ENCODE results near the gene STAMBP. TPM values are rescaled to one million over a fixed set of nuclear protein-coding genes. Genes with fewer than 3 reads are reported as not detected.

The STAMBP gene
- total and polyA plus RNA-seq, 8 donors = 22.6 to 84.9 (median 33.1) TPM

DNA sequence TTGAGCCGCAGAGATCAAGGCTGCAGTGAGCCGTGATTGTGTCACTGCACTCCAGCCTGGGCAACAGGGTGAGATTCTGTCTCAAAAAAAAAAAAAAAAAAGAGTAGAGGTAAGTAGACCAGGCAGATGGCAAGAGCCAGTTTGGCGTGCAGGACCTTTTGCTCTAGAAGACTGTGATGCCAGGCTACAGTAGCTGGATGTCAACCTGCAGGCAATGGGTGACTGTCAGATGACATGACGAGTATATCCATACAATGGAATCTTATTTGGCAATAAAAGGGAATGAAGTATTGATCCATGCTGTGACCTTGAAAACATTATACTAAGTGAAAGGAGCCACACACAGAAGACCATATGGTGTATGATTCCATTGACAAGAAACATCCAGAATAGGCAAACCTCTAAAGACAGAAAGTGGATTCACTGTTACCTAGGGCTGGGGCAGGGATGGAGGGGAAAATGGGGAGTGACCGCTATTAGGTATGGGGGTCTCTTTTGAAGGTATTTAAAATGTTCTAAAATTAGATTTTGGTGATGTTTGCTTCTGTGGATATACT, 86.8 kb downstream of the STAMBP start:
- Histone ChIP-seq H3K9me3 (no peaks in the 10 kb centered on the region), H3K27ac (no peak overlapping the region), H3K36me3 (peaks cover 0 to 86% (median 23%) of the 10 kb centered on the region in 4 donors), H3K27me3 (no peaks in the 10 kb centered on the region), H3K4me3 (no peak overlapping the region), H3K4me1 (no peaks in the 10 kb centered on the region)
- DNase-seq = no peak
- intact Hi-C loops (cut with DNase I; ENCODE audit: low total_unique reads) = no loop called here
- no peak for TF ChIP-seq POLR2A (IDR thresholded peaks at IDR 0.05)
- TF ChIP-seq, protein P1, sequence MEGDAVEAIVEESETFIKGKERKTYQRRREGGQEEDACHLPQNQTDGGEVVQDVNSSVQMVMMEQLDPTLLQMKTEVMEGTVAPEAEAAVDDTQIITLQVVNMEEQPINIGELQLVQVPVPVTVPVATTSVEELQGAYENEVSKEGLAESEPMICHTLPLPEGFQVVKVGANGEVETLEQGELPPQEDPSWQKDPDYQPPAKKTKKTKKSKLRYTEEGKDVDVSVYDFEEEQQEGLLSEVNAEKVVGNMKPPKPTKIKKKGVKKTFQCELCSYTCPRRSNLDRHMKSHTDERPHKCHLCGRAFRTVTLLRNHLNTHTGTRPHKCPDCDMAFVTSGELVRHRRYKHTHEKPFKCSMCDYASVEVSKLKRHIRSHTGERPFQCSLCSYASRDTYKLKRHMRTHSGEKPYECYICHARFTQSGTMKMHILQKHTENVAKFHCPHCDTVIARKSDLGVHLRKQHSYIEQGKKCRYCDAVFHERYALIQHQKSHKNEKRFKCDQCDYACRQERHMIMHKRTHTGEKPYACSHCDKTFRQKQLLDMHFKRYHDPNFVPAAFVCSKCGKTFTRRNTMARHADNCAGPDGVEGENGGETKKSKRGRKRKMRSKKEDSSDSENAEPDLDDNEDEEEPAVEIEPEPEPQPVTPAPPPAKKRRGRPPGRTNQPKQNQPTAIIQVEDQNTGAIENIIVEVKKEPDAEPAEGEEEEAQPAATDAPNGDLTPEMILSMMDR (IDR thresholded peaks at IDR 0.05) = no peak
- TF ChIP-seq EP300 (IDR thresholded peaks at IDR 0.05) = no peak
- TF ChIP-seq POLR2AphosphoS5 (IDR thresholded peaks at IDR 0.05) = no peak
- WGBS, 5 donors = 87 to 95% (median 94%) methylated on average over 5 of the region's 5 CpGs

DNA sequence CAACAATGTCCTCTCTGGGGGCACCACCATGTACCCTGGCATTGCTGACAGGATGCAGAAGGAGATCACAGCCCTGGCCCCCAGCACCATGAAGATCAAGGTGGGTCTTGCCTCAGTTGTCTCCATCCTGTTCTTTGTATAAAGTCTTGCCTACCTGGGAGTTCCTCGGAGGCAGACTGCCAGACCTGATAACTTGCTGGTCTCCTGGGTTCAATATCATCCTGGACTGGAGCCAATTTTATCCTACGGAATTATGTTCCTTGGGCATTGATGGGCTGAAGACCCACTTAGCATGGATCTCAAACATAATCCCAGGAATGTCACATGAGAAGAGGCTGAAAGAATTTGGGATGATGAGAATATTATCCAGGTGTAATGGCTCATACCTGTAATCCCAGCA, 87.9 kb downstream of the STAMBP start:
- intact Hi-C loops (cut with DNase I; ENCODE audit: low total_unique reads) = no loop called here
- Histone ChIP-seq H3K27ac (no peak overlapping the region), H3K27me3 (no peaks in the 10 kb centered on the region)

DNA sequence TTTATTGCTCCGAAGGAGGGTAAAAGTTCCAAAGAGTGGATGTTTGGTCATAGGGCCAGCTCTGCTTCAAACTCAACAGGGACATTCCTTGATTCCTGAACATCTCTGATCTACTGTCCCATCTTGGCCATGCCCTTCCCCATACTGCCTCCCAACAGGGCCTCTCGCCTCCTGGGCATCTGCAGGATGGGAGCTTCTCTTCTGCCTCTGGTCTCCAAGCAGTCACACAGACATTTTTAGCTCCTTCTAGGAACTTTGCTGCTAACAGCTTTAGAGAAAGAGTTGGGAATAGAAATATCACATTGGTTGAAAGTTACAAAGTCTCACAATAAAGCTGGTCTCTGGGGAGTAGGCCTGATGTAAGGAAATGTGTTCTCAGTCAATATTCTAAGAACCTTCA, 88.5 kb downstream of the STAMBP start:
- DNase-seq = no peak
- intact Hi-C loops (cut with DNase I; ENCODE audit: low total_unique reads) = no loop called here
- Histone ChIP-seq H3K4me1 (peaks cover 0 to 5% (median 0%) of the 10 kb centered on the region in 4 donors), H3K36me3 (peaks cover 0 to 70% (median 23%) of the 10 kb centered on the region in 4 donors), H3K27me3 (no peaks in the 10 kb centered on the region), H3K4me3 (no peak overlapping the region), H3K27ac (no peak overlapping the region), H3K9me3 (no peaks in the 10 kb centered on the region)
- TF ChIP-seq, protein P1 (IDR thresholded peaks at IDR 0.05) = no peak
- TF ChIP-seq POLR2AphosphoS5 (IDR thresholded peaks at IDR 0.05) = no peak
- no peak for TF ChIP-seq POLR2A (IDR thresholded peaks at IDR 0.05)
- no peak for TF ChIP-seq EP300 (IDR thresholded peaks at IDR 0.05)
- 43 to 94% (median 49%) methylated on average over 2 of the region's 2 CpGs for WGBS, 5 donors

More for the DNA sequence above, 87.9 kb downstream of the STAMBP start:
- Histone ChIP-seq H3K9me3 (no peaks in the 10 kb centered on the region), H3K4me3 (no peak overlapping the region), H3K4me1 (peaks cover 0 to 5% (median 0%) of the 10 kb centered on the region in 4 donors), H3K36me3 (peaks cover 0 to 76% (median 23%) of the 10 kb centered on the region in 4 donors)
- no peak for TF ChIP-seq EP300 (IDR thresholded peaks at IDR 0.05)
- TF ChIP-seq POLR2A (IDR thresholded peaks at IDR 0.05) = no peak
- no peak for TF ChIP-seq POLR2AphosphoS5 (IDR thresholded peaks at IDR 0.05)
- TF ChIP-seq, protein P1 (IDR thresholded peaks at IDR 0.05) = no peak
- WGBS, 5 donors = 28 to 77% (median 38%) methylated on average over 2 of the region's 2 CpGs
- DNase-seq = no peak

DNA sequence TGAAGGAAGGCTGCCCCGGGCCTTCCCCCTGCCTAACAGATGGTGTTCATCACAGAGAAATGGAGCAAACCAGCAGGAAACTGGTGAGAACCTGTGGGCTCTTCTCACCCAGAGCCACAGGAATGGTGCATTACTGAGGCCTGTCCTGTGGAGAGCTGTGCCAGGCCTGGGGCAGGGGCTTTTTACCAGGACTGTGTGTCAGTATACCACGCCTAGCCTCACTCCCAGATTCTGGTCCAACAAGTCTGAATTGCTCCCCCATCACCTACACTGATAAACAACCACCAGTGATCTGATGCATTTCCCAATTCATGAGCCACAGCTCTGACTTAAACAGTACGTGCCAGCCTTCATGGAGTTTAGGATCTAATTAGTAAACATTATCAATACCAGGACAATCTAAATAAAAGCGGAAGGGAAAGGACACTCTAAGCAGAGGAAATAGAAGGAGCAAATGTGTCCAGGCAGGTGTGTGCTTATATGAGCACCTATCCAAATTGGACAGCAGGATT, 89.0 kb downstream of the STAMBP start:
- Histone ChIP-seq H3K4me3 (no peak overlapping the region), H3K4me1 (peaks cover 0 to 5% (median 0%) of the 10 kb centered on the region in 4 donors), H3K36me3 (peaks cover 0 to 66% (median 23%) of the 10 kb centered on the region in 4 donors), H3K27ac (no peak overlapping the region), H3K9me3 (no peaks in the 10 kb centered on the region), H3K27me3 (no peaks in the 10 kb centered on the region)
- TF ChIP-seq, protein P1 (IDR thresholded peaks at IDR 0.05) = no peak
- TF ChIP-seq EP300 (IDR thresholded peaks at IDR 0.05) (no peak), POLR2AphosphoS5 (IDR thresholded peaks at IDR 0.05) (no peak), POLR2A (IDR thresholded peaks at IDR 0.05) (no peak)
- no peak for DNase-seq
- WGBS, 5 donors = 68 to 75% (median 74%) methylated on average over 4 of the region's 4 CpGs
- intact Hi-C loops (cut with DNase I; ENCODE audit: low total_unique reads) = no loop called here
